GM21786 (cell line): ENCODE measurements around the gene DENND1A.

Experiments used
- ATAC-seq: cut with Tn5 transposase; IDR thresholded peaks from one replicate; pipeline ENCODE4 v1.9.1; 2021; ENCODE audit not compliant: unreplicated experiment

DENND1A gene

DNA sequence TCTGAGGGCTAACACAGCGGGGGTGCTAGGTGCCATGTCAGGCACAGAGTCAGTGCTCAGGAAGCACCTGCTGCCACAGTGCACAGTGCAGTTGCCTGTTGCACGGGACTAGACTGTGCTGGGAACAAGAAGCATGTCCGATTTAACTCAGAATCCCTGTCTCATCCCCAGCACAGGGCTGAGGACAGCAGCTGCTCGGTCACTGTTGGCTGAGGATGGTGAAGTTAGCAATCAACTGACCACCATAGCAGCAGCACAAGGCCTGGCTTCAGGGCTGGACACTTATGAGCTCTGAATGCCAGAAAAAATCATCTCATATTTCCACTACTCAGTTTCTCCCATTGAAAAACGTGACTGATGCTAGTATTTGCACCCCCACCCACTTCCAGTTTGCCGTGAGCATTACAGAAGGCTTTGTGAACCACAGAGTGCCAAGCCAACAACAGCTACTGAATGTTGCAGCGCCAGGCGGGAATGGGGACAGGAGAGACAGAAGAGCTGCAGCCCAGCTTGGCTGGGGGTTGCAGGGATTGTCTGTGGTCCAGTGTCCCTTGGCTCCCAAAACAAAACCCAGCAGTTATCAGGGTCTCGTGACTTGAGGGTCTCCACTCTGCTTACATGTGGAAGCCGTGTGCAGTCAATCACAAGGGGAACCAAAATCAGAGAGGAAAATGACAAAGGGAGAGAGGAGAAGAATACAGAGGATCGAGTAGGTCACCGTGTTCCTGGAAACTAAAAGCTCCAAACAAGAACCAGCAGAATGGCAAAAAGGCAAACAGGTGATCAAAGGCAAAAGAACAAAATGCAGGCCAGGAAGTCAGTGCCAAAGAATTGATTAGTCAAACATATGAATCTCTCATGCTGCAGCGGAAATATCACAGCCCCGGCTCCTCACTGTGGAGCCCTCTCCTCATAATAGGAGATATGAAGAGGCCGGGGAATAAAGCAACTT is 418.3 kb downstream of the DENND1A start:
- no peak for ATAC-seq

DNA sequence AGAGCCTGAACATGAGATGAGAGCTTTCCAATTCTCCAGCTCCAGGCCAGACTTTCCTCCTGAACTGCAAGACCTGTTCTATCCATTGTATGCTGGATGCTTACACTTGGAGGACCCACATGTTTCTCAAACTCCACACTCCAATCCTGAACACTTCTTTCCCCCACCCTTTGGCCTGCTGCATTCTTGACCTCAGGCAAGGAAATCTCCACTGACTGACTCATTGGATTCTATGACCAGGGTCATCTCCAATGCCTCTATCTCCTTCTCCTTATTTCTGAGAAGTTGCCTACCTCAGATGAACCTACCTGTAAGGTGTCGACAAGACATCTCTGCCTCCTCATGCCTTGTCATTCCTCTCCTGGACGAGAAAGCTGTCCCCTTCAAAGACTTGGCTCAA is 420.3 kb downstream of the DENND1A start:
- ATAC-seq, result no peak

DNA sequence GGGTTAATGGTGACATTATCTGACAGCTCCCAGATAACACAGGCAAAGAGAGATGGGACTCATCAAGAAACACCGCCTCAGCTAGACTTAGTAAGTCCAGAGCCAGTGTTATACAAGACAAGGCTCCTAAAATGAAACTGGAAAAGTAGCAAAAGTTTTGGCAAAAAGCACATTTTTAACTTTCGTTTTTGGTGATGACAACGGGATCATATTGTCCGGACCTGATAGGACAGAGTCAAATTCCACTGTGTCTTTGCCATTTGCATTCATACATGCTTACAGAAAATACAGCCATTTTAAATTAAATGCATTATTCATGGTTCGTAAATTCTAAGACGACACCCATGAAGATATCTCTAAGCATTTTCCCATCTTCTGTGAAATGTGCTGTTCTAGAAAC is 421.9 kb downstream of the DENND1A start:
- no peak for ATAC-seq

DNA sequence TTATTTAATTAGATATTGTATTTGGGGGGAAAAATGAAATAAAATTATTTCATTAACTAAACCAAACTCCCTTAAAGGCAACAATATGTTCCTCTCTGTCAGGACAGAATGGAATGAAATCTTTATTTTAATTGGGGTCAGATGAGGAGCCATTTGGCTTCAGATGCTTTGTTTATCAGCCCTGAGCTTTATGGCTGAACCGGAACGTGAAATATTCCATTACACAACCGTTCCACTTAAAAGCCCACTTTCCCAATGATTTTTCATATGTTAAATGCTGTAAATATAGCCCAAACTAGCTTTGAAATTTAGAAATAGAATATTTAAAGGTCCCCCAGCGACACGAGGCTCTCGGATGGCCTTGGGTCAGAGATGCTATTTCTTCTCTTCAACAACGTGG is 424.4 kb downstream of the DENND1A start:
- ATAC-seq, result no peak

DNA sequence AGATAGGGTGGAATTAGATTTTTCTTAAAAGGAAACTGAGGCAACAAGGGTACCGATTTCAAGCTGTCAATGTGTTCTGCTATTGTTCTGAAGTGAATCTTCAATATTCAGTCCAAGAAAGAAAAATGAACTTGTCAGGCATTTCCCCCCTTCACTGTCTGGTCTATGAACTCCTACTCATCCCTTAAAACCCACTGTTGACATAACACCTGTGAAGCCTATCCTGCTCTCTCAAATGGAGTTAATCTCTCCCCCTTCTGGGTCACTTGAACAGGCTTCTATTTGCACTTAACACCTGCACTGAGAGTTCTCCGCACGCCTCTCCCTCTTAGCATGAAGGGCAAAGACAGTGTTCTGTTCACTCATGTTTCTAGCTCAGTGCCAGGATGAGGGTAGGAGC is 429.6 kb downstream of the DENND1A start:
- no peak for ATAC-seq

DNA sequence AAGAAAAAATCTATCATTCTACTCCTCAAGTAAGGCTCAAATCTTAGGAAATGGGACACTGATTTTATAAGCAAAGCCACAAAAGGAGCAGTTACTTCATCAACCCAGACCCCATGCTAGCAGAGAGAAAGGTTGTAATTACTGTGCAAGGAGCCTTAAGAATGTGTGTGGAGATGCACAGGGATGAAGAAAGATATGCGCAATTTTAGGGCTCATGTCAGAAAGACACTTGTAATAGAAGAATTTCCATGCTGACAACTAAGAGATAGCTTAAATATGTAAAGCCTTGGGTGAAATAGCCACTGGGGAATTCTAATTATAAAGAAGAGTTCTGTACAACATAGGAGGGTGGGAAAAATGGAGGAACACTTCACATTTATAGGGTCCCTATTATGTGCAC is 432.1 kb downstream of the DENND1A start:
- ATAC-seq, result no peak

DNA sequence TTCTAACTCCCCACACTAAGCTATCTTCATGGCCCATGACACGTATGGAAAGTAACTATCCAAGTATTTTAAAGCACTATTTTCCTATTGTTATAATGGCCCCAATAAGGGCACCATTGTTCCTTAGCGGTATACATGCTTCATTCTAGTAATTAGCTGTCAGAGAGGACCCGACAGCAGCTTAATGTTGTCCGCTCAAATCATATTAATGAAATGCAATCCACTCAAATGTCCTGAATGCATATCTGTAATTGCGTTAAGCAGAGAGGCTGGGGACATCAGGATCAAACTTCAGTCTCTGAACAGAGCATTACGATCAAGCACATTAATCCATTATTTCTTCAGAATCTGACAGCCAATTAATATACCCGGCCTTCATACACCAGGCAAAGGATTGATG is 434.2 kb downstream of the DENND1A start:
- ATAC-seq, result no peak

DNA sequence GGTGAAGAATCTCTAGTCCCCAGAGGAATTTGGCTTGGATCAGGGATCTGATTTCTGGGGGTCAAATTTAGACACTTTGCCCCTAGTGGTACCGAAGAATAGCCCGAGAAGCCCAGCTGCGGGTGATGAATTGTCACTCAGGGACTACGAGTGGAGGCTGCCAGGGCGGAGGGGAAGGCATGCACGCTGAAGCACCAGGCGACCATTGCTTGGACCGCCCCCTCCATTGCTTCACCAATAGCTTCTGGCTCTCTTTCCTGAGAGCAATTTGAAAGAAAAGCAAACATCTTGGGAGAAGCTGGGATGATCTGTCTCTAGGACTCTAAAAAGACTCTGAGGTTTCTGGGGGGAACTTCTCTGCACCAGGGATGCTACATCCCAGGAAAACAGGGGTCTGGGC is 436.3 kb downstream of the DENND1A start:
- ATAC-seq, result no peak

DNA sequence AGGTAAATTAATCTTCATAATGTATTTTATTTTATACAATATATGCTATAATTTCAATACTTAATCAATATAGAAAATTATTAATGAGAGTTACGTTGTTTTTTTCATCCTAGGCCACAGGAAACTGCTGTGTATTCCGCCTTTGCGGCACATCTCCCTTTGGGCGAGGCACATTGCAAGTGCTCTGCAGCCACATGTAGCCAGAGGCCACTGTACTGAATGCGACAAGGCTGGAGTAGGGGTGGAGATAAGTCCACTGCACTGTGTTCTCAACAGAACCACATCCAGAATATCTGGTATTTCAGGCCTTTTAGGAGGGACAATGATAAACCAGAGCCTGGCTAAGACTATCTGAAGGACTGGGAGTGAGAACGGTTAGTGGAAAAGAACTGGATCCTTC is 439.2 kb downstream of the DENND1A start:
- no peak for ATAC-seq

GRCh38 chr9:123488722-123489321 is 441.1 kb downstream of the DENND1A start:
- no peak for ATAC-seq

GRCh38 chr9:123487944-123488548 is 441.9 kb downstream of the DENND1A start:
- ATAC-seq, result no peak

- ATAC-seq, result no peak
These were observed 443.5 kb downstream of the DENND1A start for GRCh38 chr9:123486431-123486830.

GRCh38 chr9:123485216-123485615 is 444.7 kb downstream of the DENND1A start:
- ATAC-seq, result no peak

- no peak for ATAC-seq
These were observed 445.8 kb downstream of the DENND1A start for GRCh38 chr9:123484130-123484529.

DNA sequence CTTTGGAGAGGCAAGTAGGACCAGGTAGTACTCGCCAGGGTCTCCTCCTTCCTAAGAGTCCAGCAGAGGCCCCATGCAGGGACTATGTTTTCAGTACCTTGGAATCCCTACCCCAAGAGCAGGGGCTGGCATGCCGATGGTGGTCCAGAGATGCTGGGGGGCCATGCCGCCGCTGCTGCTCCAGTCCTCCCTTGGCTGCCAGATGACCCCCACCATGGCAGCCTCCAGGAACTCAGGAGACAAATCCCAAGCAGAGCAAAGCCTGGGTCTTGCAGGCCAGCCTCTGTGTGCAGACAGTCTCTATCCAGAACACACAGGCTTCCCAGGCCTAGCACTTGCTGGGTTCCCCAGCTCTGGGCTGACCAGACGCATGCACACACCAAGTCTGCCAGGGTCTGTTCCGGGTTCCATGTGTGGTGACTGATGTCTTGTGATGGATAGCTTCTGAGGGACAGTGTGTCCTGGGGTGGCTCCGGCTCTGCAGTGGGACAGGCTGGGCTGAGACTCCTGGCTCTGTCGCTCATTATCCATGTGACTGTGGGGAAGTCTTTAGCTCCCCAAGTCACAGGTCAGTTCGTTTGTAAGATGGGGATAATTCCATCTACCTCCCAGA is 446.6 kb downstream of the DENND1A start:
- no peak for ATAC-seq

DNA sequence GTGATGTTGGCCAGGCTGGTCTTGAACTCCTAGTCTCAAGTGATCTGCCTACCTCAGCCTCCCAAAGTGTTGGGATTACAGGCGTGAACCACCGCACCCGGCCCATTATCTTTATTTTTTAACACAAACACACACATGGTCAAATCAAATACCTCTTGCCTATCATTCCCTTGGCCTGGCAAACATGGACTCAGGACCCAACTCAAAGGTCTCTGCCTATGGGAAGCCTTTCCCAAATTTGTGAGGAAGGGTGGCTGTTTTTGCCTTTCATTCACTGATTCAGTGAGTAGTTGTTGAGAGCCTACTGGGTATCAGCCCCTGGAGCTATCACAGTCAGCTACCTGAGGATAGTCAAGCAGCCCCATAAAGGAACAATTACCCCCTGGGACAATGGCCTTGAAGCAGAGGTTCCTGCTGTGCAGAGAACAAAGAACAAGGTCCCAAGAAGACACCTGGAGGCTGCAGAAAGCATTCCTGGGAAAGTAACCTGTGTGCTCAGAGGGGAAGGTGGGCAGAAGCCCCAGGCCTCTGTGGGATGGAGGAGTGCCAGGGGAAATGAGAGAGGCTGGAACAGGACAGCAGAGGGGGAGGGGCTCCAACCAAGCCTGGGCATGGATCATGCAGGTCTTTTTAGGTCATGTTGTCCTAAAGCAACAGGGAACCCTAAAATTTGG is 447.5 kb downstream of the DENND1A start:
- no peak for ATAC-seq

GRCh38 chr9:123481209-123481865 is 448.6 kb downstream of the DENND1A start:
- ATAC-seq, result no peak

DNA sequence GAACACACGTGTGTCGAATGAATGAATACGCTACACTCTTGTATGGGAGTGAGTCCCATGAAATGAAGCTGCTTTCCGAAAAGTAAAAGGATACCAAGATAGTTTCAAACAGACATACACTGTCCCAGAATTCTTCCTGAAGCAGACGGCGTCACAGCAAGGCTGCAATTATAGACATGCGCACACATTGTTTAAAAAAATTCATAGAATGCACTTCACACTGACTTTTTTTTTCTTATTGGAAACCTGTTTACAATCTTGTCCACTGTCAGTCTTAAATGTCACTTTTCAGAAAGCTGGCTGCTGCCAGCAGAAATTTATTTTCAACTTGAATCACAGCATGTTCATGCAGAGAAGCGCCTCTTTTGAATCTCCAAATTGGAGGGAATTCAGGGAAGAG is 449.1 kb downstream of the DENND1A start:
- ATAC-seq, result no peak

DNA sequence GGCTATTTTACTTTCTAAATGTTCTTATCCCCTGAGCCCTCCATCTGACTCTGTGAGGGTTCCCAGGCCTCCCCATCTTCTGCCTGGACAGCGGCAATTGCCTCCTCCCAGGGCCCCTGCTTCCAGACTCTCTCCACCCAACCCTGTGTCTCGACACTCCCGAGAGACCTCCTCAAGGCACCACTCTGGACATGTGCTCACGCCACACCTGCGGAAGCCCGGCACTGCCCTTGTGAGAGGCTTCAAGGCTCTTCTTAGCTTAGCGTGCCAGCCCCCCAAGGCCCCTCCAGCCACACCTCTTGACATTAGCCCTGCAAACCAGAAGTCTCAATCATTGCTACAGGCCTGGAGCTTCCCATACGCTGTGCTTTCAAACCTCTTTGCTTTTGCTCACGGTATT is 449.8 kb downstream of the DENND1A start:
- ATAC-seq, result no peak

- ATAC-seq, result no peak
These were observed 450.8 kb downstream of the DENND1A start for GRCh38 chr9:123478967-123479602.
